ENCODE data around the gene FHOD3. TPM values are rescaled to one million over a fixed set of nuclear protein-coding genes. Genes with fewer than 3 reads are reported as not detected.

FHOD3 gene
- total RNA-seq, 1 experiment from 2014 or later: 18.1 TPM

DNA sequence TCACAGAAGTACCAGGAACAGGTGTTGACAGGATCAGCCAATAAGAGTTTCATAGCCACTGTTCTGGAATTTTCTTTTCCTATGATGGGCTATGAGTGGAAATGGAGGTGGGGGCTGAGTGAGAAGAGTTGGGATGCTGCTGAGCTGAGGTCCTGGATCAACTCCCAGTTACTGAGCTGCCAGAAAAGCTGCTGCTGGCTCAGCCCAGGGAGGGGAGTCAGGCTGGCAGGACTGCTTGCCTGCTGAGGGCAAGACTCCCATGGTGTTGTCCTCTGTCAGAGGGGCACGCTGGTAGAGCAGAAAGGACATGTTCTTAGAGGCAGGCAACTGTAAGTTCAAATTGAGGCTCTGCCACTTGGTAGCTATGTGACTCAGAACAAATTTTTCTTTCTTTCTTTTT, 519.5 kb downstream of the FHOD3 start:
- no peak for TF ChIP-seq EZH2phosphoT487 (IDR thresholded peaks at IDR 0.05; ENCODE audit: borderline replicate concordance, low read length)
- Histone ChIP-seq H3K4me1 (ENCODE audit: insufficient read depth, low read length) (no peaks in the 10 kb centered on the region), H3K9ac (ENCODE audit: low read length) (no peak overlapping the region), H3F3A (ENCODE audit: low read length, unreplicated experiment) (no peaks in the 10 kb centered on the region), H3K36me3 (ENCODE audit: low read depth, low read length) (no peaks in the 10 kb centered on the region), H3K4me3 (ENCODE audit: low read length) (no peak overlapping the region), H3K9me3 (ENCODE audit: low read length) (no peaks in the 10 kb centered on the region), H3K27me3 (ENCODE audit: low read length) (no peaks in the 10 kb centered on the region), H3K27ac (ENCODE audit: low read length) (no peak overlapping the region), H4K20me1 (ENCODE audit: low read length) (no peaks in the 10 kb centered on the region), H3K4me2 (ENCODE audit: low read length) (no peak overlapping the region), H2AFZ (ENCODE audit: low read length) (no peak overlapping the region), H3K9me2 (replicated peaks; ENCODE audit: low read length) (no peaks in the 10 kb centered on the region), H3K79me2 (ENCODE audit: low read length) (no peaks in the 10 kb centered on the region)
- no TSS peak for BruUV-seq (replicated peaks)
- ATAC-seq (no peak), DNase-seq (no peak)
- ChIA-PET CTCF (no interaction called here), POLR2A (ENCODE audit: unreplicated experiment) (no interaction called here)
- intact Hi-C loops (cut with micrococcal nuclease): no loop called here

DNA sequence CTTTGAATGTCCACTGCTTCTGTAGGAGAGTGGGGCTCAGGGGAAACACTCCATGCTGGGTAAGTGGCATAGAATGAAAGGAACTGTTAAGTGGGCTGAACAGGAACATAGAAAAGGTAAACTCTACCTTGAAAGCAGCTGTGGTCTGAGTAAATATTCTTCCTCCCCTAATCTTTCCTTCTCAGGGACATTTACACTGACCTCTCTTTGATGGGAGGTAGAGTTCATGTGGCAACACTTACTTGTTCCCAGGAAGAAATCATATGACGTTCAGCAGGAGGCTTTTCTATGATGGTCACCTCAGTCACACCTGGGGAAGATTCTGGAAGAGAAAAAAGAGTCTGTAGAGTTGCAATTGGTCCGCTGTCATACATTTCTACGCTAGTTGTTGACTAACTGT, 521.1 kb downstream of the FHOD3 start:
- POLR2A ChIA-PET (ENCODE audit: unreplicated experiment): no interaction called here
- CTCF ChIA-PET: no interaction called here
- H3K27me3 ChIP-seq (ENCODE audit: low read length): no peaks in the 10 kb centered on the region

DNA sequence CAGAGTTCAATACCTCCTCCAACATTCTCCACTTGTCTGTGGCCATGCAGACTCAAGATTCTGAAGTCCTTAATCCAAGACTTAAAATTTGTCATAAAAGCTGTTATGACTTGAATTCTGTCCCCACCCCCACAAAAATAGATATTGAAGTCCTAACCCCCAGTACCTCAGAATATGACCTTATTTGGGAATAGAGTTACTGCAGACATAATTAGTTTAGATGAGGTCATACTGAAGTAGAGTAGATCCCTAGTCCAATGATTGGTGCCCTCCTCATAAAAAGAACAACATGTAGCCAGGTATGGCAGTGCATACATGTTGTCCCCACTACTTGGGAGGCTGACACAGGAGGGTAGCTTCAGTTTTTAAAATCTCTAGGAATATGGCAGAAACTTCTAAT, 522.1 kb downstream of the FHOD3 start:
- no TSS peak for BruUV-seq (replicated peaks)
- Histone ChIP-seq H3K4me2 (ENCODE audit: low read length) (no peak overlapping the region), H3K27me3 (ENCODE audit: low read length) (no peaks in the 10 kb centered on the region), H3K4me1 (ENCODE audit: insufficient read depth, low read length) (no peaks in the 10 kb centered on the region), H3F3A (ENCODE audit: low read length, unreplicated experiment) (no peaks in the 10 kb centered on the region), H3K27ac (ENCODE audit: low read length) (no peak overlapping the region), H3K9me2 (replicated peaks; ENCODE audit: low read length) (no peaks in the 10 kb centered on the region), H2AFZ (ENCODE audit: low read length) (no peak overlapping the region), H3K36me3 (ENCODE audit: low read depth, low read length) (no peaks in the 10 kb centered on the region), H3K9ac (ENCODE audit: low read length) (no peak overlapping the region), H3K9me3 (ENCODE audit: low read length) (no peaks in the 10 kb centered on the region), H4K20me1 (ENCODE audit: low read length) (no peaks in the 10 kb centered on the region), H3K4me3 (ENCODE audit: low read length) (no peak overlapping the region), H3K79me2 (ENCODE audit: low read length) (no peaks in the 10 kb centered on the region)
- ChIA-PET POLR2A (ENCODE audit: unreplicated experiment) (no interaction called here), CTCF (no interaction called here)
- intact Hi-C loops (cut with micrococcal nuclease): no loop called here
- DNase-seq: no peak
- TF ChIP-seq EZH2 (IDR thresholded peaks at IDR 0.05; ENCODE audit: low read length, unreplicated experiment) (no peak), EZH2phosphoT487 (IDR thresholded peaks at IDR 0.05; ENCODE audit: borderline replicate concordance, low read length) (no peak)
- TF ChIP-seq, protein P1, sequence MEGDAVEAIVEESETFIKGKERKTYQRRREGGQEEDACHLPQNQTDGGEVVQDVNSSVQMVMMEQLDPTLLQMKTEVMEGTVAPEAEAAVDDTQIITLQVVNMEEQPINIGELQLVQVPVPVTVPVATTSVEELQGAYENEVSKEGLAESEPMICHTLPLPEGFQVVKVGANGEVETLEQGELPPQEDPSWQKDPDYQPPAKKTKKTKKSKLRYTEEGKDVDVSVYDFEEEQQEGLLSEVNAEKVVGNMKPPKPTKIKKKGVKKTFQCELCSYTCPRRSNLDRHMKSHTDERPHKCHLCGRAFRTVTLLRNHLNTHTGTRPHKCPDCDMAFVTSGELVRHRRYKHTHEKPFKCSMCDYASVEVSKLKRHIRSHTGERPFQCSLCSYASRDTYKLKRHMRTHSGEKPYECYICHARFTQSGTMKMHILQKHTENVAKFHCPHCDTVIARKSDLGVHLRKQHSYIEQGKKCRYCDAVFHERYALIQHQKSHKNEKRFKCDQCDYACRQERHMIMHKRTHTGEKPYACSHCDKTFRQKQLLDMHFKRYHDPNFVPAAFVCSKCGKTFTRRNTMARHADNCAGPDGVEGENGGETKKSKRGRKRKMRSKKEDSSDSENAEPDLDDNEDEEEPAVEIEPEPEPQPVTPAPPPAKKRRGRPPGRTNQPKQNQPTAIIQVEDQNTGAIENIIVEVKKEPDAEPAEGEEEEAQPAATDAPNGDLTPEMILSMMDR (conservative IDR thresholded peaks at IDR 0.05; ENCODE audit: low read depth, low read length): no peak
- ATAC-seq: no peak

More for the DNA sequence above, 521.1 kb downstream of the FHOD3 start:
- H3K9me3 ChIP-seq (ENCODE audit: low read length): no peaks in the 10 kb centered on the region
- no peaks in the 10 kb centered on the region for H3K9me2 ChIP-seq (replicated peaks; ENCODE audit: low read length)
- H3K4me2 ChIP-seq (ENCODE audit: low read length): no peak overlapping the region
- no TSS peak for BruUV-seq (replicated peaks)
- H3F3A ChIP-seq (ENCODE audit: low read length, unreplicated experiment): no peaks in the 10 kb centered on the region
- H4K20me1 ChIP-seq (ENCODE audit: low read length): no peaks in the 10 kb centered on the region
- no peaks in the 10 kb centered on the region for H3K4me1 ChIP-seq (ENCODE audit: insufficient read depth, low read length)
- TF ChIP-seq, protein P1 (conservative IDR thresholded peaks at IDR 0.05; ENCODE audit: low read depth, low read length): no peak
- TF ChIP-seq EZH2phosphoT487 (IDR thresholded peaks at IDR 0.05; ENCODE audit: borderline replicate concordance, low read length) (no peak), EZH2 (IDR thresholded peaks at IDR 0.05; ENCODE audit: low read length, unreplicated experiment) (no peak)
- no peak overlapping the region for H3K27ac ChIP-seq (ENCODE audit: low read length)
- H2AFZ ChIP-seq (ENCODE audit: low read length): no peak overlapping the region
- no peak overlapping the region for H3K4me3 ChIP-seq (ENCODE audit: low read length)
- ATAC-seq: no peak
- no peak for DNase-seq
- intact Hi-C loops (cut with micrococcal nuclease): no loop called here
- no peaks in the 10 kb centered on the region for H3K36me3 ChIP-seq (ENCODE audit: low read depth, low read length)
- H3K9ac ChIP-seq (ENCODE audit: low read length): no peak overlapping the region
- H3K79me2 ChIP-seq (ENCODE audit: low read length): no peaks in the 10 kb centered on the region
